K562 (cell line): Measurements from ENCODE around the gene RUVBL2. TPM values are rescaled to one million over a fixed set of nuclear protein-coding genes. Genes with fewer than 3 reads are reported as not detected.
"Not testable (repeated sequence)": the region's sequence is repeated elsewhere in the genome, so short reads cannot be mapped to it uniquely, and the experiment has no call there.

Experiments
- ATAC-seq: fragments of 200-7000 bp; cut with Tn5 transposase; 3 replicates; pipeline ENCODE4 v1.9.1; 2020; ENCODE audit warnings: moderate library complexity
- BruUV-seq: library from RNA; stranded (reverse); fragments of 400-500 nt; replicated peaks from 2 replicates; lab custom pipeline; 2021; lab: Mats Ljungman, UMichigan
- CTCF ChIA-PET: fragments of 300-600 bp; formaldehyde crosslinking; extraction: SDS; loops from one replicate; lab custom pipeline; 2021; ENCODE audit warnings: low intra/inter-chr PET ratio; lab: Yijun Ruan, JAX
- POLR2A ChIA-PET: fragments of 300-600, 350-650 bp; sonication (Branson Sonifier 250); formaldehyde crosslinking; extraction: SDS; loops from one replicate; lab custom pipeline; 2021; ENCODE audit warnings: antibody characterized with exemption, inconsistent platforms; lab: Yijun Ruan, JAX
- DNase-seq, 4 experiments: peaks; one replicate each; pipeline versions ENCODE4 v3.0.0 to v3.0.0-alpha.2; 2011 to 2018; ENCODE audit warnings: low spot score in 3 of 4, mixed read lengths in 3 of 4; ENCODE audit errors: extremely low read depth in 1 of 4
- FAIRE-seq: peaks from 2 replicates; lab custom pipeline; 2011; peaks lifted over from hg19 to GRCh38; lab: Jason Lieb, UNC
- H2AFZ ChIP-seq: 2 replicates; pipeline ENCODE4 v1.6.0; 2011; ENCODE audit warnings: low read depth, low read length, control low read depth, inconsistent platforms
- H3K27ac ChIP-seq: fragments of 200-600 bp; 3 replicates; pipeline ENCODE4 v1.8.0; 2011; ENCODE audit warnings: low read depth, mild to moderate bottlenecking, control low read depth, inconsistent platforms, low read length, moderate library complexity, mixed read lengths; ENCODE audit errors: extremely low read depth
- H3K27me3 ChIP-seq, 2 experiments: fragments of 300-600 bp in 1 of 2; 2 replicates in 1 of 2; 3 replicates in 1 of 2; pipeline versions ENCODE4 v1.6.0 to v1.8.0; 2011; ENCODE audit warnings: inconsistent platforms in 2 of 2, low read length in 2 of 2, mild to moderate bottlenecking in 1 of 2, mixed read lengths in 1 of 2, moderate library complexity in 1 of 2; ENCODE audit not compliant: control insufficient read depth in 2 of 2, insufficient read depth in 2 of 2
- H3K36me3 ChIP-seq: fragments of 300-600 bp; 3 replicates; pipeline ENCODE4 v1.8.0; 2011; ENCODE audit warnings: mild to moderate bottlenecking, low read length, inconsistent platforms; ENCODE audit not compliant: control insufficient read depth, insufficient read depth
- H3K4me1 ChIP-seq, 2 experiments: fragments of 200-600 bp in 1 of 2; replicated peaks in 1 of 2; 2 replicates in 1 of 2; 3 replicates in 1 of 2; pipeline versions ENCODE4 v1.5.1 to v1.8.0; 2011; ENCODE audit warnings: inconsistent platforms in 2 of 2, low read length in 2 of 2, mild to moderate bottlenecking in 1 of 2, mixed read lengths in 1 of 2, moderate library complexity in 1 of 2; ENCODE audit not compliant: control insufficient read depth in 2 of 2, insufficient read depth in 2 of 2
- H3K4me2 ChIP-seq: 2 replicates; pipeline ENCODE4 v1.6.1; 2011; ENCODE audit warnings: low read length, control low read depth, inconsistent platforms, mixed read lengths; ENCODE audit not compliant: insufficient read depth
- H3K4me3 ChIP-seq: fragments of 200-600 bp; sonication (generic), shearing (Covaris generic); 2 replicates; pipeline ENCODE4 v1.5.1; 2016; ENCODE audit warnings: control low read depth, inconsistent platforms
- H3K79me2 ChIP-seq: fragments of 200-600 bp; 3 replicates; pipeline ENCODE4 v1.8.0; 2011; ENCODE audit warnings: low read length, inconsistent platforms; ENCODE audit not compliant: control insufficient read depth, insufficient read depth
- H3K9ac ChIP-seq, 2 experiments: 2 replicates each; pipeline versions ENCODE4 v1.6.0 to v1.6.1; 2011; ENCODE audit warnings: low read depth in 2 of 2, low read length in 2 of 2, control low read depth in 1 of 2, inconsistent platforms in 1 of 2, mild to moderate bottlenecking in 1 of 2, mixed read lengths in 1 of 2; ENCODE audit not compliant: insufficient read depth in 1 of 2
- H3K9me1 ChIP-seq: one replicate; pipeline ENCODE4 v1.6.0; 2011; ENCODE audit warnings: inconsistent platforms, mild to moderate bottlenecking, low read length, moderate library complexity; ENCODE audit not compliant: control insufficient read depth, insufficient read depth
- H3K9me3 ChIP-seq: replicated peaks from 2 replicates; pipeline ENCODE4 v1.5.1; 2011; ENCODE audit warnings: low read depth, low read length, inconsistent platforms; ENCODE audit not compliant: control insufficient read depth, insufficient read depth
- H4K20me1 ChIP-seq: replicated peaks from 2 replicates; pipeline ENCODE4 v1.6.1; 2011; ENCODE audit warnings: low read length, inconsistent platforms, mixed read lengths; ENCODE audit not compliant: control insufficient read depth, insufficient read depth
- E4F1 ChIP-seq: fragments of 250-450 bp; sonication (Bioruptor Pico); IDR thresholded peaks from 2 replicates; pipeline ENCODE4 v1.5.0; 2021; ENCODE audit warnings: mild to moderate bottlenecking, borderline replicate concordance
- ETS2 ChIP-seq: IDR thresholded peaks from 2 replicates; pipeline ENCODE4 v1.6.1; 2016; ENCODE audit warnings: borderline replicate concordance, missing genetic modification characterization, mild to moderate bottlenecking, moderate library complexity, missing compliant biosample characterization; ENCODE audit not compliant: poor library complexity, severe bottlenecking
- FOXA1 ChIP-seq: fragments of 450-650 bp; IDR thresholded peaks from 2 replicates; pipeline ENCODE4 v1.6.1; 2016; ENCODE audit warnings: mild to moderate bottlenecking, borderline replicate concordance
- HMGN3 ChIP-seq: IDR thresholded peaks from 2 replicates; pipeline ENCODE4 v1.6.1; 2011; ENCODE audit warnings: borderline replicate concordance, low read depth, mild to moderate bottlenecking, mixed read lengths, low read length; ENCODE audit not compliant: insufficient read length; ENCODE audit errors: extremely low read depth
- RBM14 ChIP-seq: fragments of 200-400 bp; formaldehyde crosslinking; IDR thresholded peaks from 2 replicates; pipeline ENCODE4 v1.6.1; 2018; ENCODE audit warnings: low read depth, mild to moderate bottlenecking, low read length, moderate library complexity, borderline replicate concordance; ENCODE audit not compliant: insufficient read depth
- SNIP1 ChIP-seq: fragments of 450-650 bp; IDR thresholded peaks from 2 replicates; pipeline ENCODE4 v1.7.1; 2017; ENCODE audit warnings: low read depth, mild to moderate bottlenecking
- ZFPM2 ChIP-seq: fragments of 250-450 bp; sonication (Bioruptor Pico); IDR thresholded peaks from 2 replicates; pipeline ENCODE4 v1.5.1; 2022; ENCODE audit warnings: mild to moderate bottlenecking
- ZNF274 ChIP-seq: IDR thresholded peaks from 2 replicates; pipeline ENCODE4 v1.6.1; 2011; ENCODE audit warnings: low read depth, mild to moderate bottlenecking, low read length, moderate library complexity, borderline replicate concordance
- ZNF551 ChIP-seq: fragments of 250-450 bp; sonication (Bioruptor Pico); IDR thresholded peaks from 2 replicates; pipeline ENCODE4 v1.5.0; 2021; ENCODE audit warnings: mild to moderate bottlenecking, moderate library complexity
- ZNF668 ChIP-seq: fragments of 250-450 bp; sonication (Bioruptor Pico); IDR thresholded peaks from 2 replicates; pipeline ENCODE4 v1.8.0; 2022; ENCODE audit warnings: mild to moderate bottlenecking, inconsistent platforms
- WGBS: fragments of 100-300 bp; shearing (Covaris generic); methylation state at CpG from one replicate; pipeline ENCODE4 v1.1.6; 2016; ENCODE audit warnings: low coverage, mixed read lengths; ENCODE audit not compliant: insufficient coverage; ENCODE audit errors: missing lambda C conversion rate; 5-methylcytosine and 5-hydroxymethylcytosine counted together
- in situ Hi-C: fragments of 300-500 bp; cut with MboI; formaldehyde crosslinking; loops from 4 replicates; pipeline ENCODE4 v1.15.0; 2018; ENCODE audit warnings: inconsistent platforms, mixed read lengths
- intact Hi-C: fragments of 100-400 bp; cut with micrococcal nuclease; formaldehyde crosslinking; loops from 2 replicates; pipeline ENCODE4 v1.14.2; 2022
- polyA plus RNA-seq, 8 experiments: library from polyadenylated mRNA; depleted of rRNA in 4 of 8; stranded (reverse) in 5 of 8; unstranded in 3 of 8; fragments of >200 nt; fragmentation: Nextera tagmentation in 2 of 8; fragmentation: Illumina TruSeq in 1 of 8; extraction: Ambion mirVana in 2 of 8; extraction: Trizol in 1 of 8; gene quantifications; 2 replicates each; pipeline versions ENCODE4 v1.2.1 to v1.2.3, GENCODE V29; 2011 to 2014; ENCODE audit warnings: inconsistent platforms in 1 of 8, missing spikeins in 1 of 8
- total RNA-seq, 7 experiments: library from RNA; depleted of rRNA in 6 of 7; stranded (reverse); fragments of >200 nt in 6 of 7; fragmentation: Illumina TruSeq in 2 of 7; extraction: Trizol in 2 of 7; gene quantifications; 2 replicates each; pipeline versions ENCODE4 v1.2.1 to v1.2.3, GENCODE V29; 2011 to 2021; ENCODE audit warnings: low replicate concordance in 1 of 7
- TF ChIP-seq, protein P1 (sequence below): sonication (generic); formaldehyde crosslinking; IDR thresholded peaks from 2 replicates; pipeline ENCODE4 v1.8.1; 2023; ENCODE audit warnings: mild to moderate bottlenecking, missing genetic modification reagents

The RUVBL2 gene
- total and polyA plus RNA-seq, 9 of the 15 experiments (the other 6 are each of a cell fraction or from before 2014, with no cell fraction given), result 71.4 to 453 (median 237) TPM

- 0% methylated on average over 1 of the region's 9 CpGs for WGBS
- in situ Hi-C loops, FAIRE-seq: not testable (repeated sequence)
These were observed 46.0 kb downstream of the RUVBL2 start for GRCh38 chr19:49039736-49040135.

GRCh38 chr19:49042177-49042576 lies 48.5 kb downstream of the RUVBL2 start:
- Histone ChIP-seq H3K9me1 (no peaks in the 10 kb centered on the region), H3K79me2 (no peaks in the 10 kb centered on the region), H3K9ac (peak overlapping the region in 1 of 2 experiments; percentile 26; a peak in 1 of 4 replicates), H2AFZ (no peak overlapping the region), H3K9me3 (no peaks in the 10 kb centered on the region), H3K27ac (no peak overlapping the region), H3K4me3 (no peak overlapping the region), H3K36me3 (no peaks in the 10 kb centered on the region), H3K4me2 (no peak overlapping the region), H3K4me1 (peaks cover 0 to 7% of the 10 kb centered on the region in 2 experiments; a peak in 2 of 5 replicates), H3K27me3 (no peaks in the 10 kb centered on the region; a peak in 1 of 5 replicates), H4K20me1 (no peaks in the 10 kb centered on the region)
- WGBS, result 5% methylated on average over 17 of the region's 17 CpGs
- BruUV-seq, result no TSS peak
- DNase-seq, result no peak
- ChIA-PET CTCF (no interaction called here), POLR2A (no interaction called here)
- intact Hi-C loops (no loop called here), in situ Hi-C loops (no loop called here)
- no peak for ATAC-seq
- FAIRE-seq, result no peak
- no peak for TF ChIP-seq RBM14
- TF ChIP-seq ZNF668 (CRISPR knock-in tag), result no peak
- no peak for TF ChIP-seq SNIP1
- no peak for TF ChIP-seq ZNF274
- no peak for TF ChIP-seq ETS2 (tag)
- TF ChIP-seq ZNF551 (CRISPR knock-in tag), result no peak
- TF ChIP-seq E4F1 (CRISPR knock-in tag), result no peak
- TF ChIP-seq, protein P1, sequence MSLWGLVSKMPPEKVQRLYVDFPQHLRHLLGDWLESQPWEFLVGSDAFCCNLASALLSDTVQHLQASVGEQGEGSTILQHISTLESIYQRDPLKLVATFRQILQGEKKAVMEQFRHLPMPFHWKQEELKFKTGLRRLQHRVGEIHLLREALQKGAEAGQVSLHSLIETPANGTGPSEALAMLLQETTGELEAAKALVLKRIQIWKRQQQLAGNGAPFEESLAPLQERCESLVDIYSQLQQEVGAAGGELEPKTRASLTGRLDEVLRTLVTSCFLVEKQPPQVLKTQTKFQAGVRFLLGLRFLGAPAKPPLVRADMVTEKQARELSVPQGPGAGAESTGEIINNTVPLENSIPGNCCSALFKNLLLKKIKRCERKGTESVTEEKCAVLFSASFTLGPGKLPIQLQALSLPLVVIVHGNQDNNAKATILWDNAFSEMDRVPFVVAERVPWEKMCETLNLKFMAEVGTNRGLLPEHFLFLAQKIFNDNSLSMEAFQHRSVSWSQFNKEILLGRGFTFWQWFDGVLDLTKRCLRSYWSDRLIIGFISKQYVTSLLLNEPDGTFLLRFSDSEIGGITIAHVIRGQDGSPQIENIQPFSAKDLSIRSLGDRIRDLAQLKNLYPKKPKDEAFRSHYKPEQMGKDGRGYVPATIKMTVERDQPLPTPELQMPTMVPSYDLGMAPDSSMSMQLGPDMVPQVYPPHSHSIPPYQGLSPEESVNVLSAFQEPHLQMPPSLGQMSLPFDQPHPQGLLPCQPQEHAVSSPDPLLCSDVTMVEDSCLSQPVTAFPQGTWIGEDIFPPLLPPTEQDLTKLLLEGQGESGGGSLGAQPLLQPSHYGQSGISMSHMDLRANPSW (CRISPR knock-in tag), result no peak
- TF ChIP-seq FOXA1, result no peak
- TF ChIP-seq ZFPM2, result no peak
- no peak for TF ChIP-seq HMGN3

More at GRCh38 chr19:49039736-49040135, 46.0 kb downstream of the RUVBL2 start:
- H3K4me2 ChIP-seq, H2AFZ ChIP-seq, H4K20me1 ChIP-seq, intact Hi-C loops, BruUV-seq, POLR2A ChIA-PET, ATAC-seq, H3K9me3 ChIP-seq, CTCF ChIA-PET, H3K4me1 ChIP-seq, DNase-seq, H3K9ac ChIP-seq, H3K27ac ChIP-seq, H3K4me3 ChIP-seq, H3K9me1 ChIP-seq, H3K27me3 ChIP-seq, H3K79me2 ChIP-seq, H3K36me3 ChIP-seq: not testable (repeated sequence)
